H9 (cell line): ENCODE data around the gene VSIR. TPM values are rescaled to one million over a fixed set of nuclear protein-coding genes. Genes with fewer than 3 reads are reported as not detected.

ENCODE experiments used
- DNase-seq: peaks from one replicate; pipeline ENCODE4 v3.0.0-alpha.2; 2017
- H2AFZ ChIP-seq: one replicate; pipeline ENCODE4 v1.6.1; 2013; ENCODE audit warnings: mild to moderate bottlenecking, low read length, control low read depth, moderate library complexity
- H2AK5ac ChIP-seq: 2 replicates; pipeline ENCODE4 v1.6.1; 2013; ENCODE audit warnings: low read length, control low read depth, mixed read lengths; ENCODE audit not compliant: insufficient read length
- H2BK120ac ChIP-seq: one replicate; pipeline ENCODE4 v1.6.1; 2013; ENCODE audit warnings: low read depth, mild to moderate bottlenecking, low read length, control low read depth, inconsistent platforms; ENCODE audit not compliant: poor library complexity, severe bottlenecking
- H2BK12ac ChIP-seq: 2 replicates; pipeline ENCODE4 v1.6.1; 2013; ENCODE audit warnings: low read length, control low read depth, mixed read lengths, low read depth; ENCODE audit not compliant: insufficient read length
- H2BK15ac ChIP-seq: 2 replicates; pipeline ENCODE4 v1.6.1; 2013; ENCODE audit warnings: low read depth, low read length, control low read depth
- H2BK20ac ChIP-seq: one replicate; pipeline ENCODE4 v1.6.1; 2013; ENCODE audit warnings: low read depth, mild to moderate bottlenecking, low read length, control low read depth, inconsistent platforms; ENCODE audit not compliant: poor library complexity, severe bottlenecking
- H2BK5ac ChIP-seq: 2 replicates; pipeline ENCODE4 v1.6.1; 2013; ENCODE audit warnings: low read length, control low read depth, mixed read lengths; ENCODE audit not compliant: insufficient read length
- H3K14ac ChIP-seq: 2 replicates; pipeline ENCODE4 v1.6.1; 2013; ENCODE audit warnings: low read length, control low read depth; ENCODE audit not compliant: insufficient read depth
- H3K18ac ChIP-seq: 2 replicates; pipeline ENCODE4 v1.6.1; 2013; ENCODE audit warnings: low read depth, mild to moderate bottlenecking, mixed read lengths, low read length, control low read depth; ENCODE audit not compliant: insufficient read length
- H3K23ac ChIP-seq: 2 replicates; pipeline ENCODE4 v1.6.1; 2013; ENCODE audit warnings: low read length, control low read depth, mixed read lengths, low read depth; ENCODE audit not compliant: insufficient read length
- H3K23me2 ChIP-seq: 2 replicates; pipeline ENCODE4 v1.6.1; 2013; ENCODE audit warnings: low read depth, mild to moderate bottlenecking, mixed read lengths, low read length, control low read depth; ENCODE audit not compliant: insufficient read length, poor library complexity, severe bottlenecking
- H3K27ac ChIP-seq: 2 replicates; pipeline ENCODE4 v1.5.1; 2013; ENCODE audit warnings: low read length, control low read depth, mixed read lengths, low read depth; ENCODE audit not compliant: insufficient read length
- H3K27me3 ChIP-seq: 2 replicates; pipeline ENCODE4 v1.6.1; 2013; ENCODE audit warnings: low read length, control low read depth, inconsistent platforms; ENCODE audit not compliant: insufficient read depth
- H3K4ac ChIP-seq: 2 replicates; pipeline ENCODE4 v1.6.1; 2013; ENCODE audit warnings: low read depth, mild to moderate bottlenecking, control low read depth, inconsistent platforms, low read length, moderate library complexity
- H3K4me1 ChIP-seq: 2 replicates; pipeline ENCODE4 v1.6.1; 2013; ENCODE audit warnings: low read length, control low read depth, inconsistent platforms; ENCODE audit not compliant: insufficient read depth
- H3K4me2 ChIP-seq: 2 replicates; pipeline ENCODE4 v1.6.1; 2013; ENCODE audit warnings: low read length, control low read depth, mixed read lengths; ENCODE audit not compliant: insufficient read length, insufficient read depth
- H3K56ac ChIP-seq: 2 replicates; pipeline ENCODE4 v1.6.1; 2013; ENCODE audit warnings: low read depth, mild to moderate bottlenecking, mixed read lengths, low read length, control low read depth; ENCODE audit not compliant: insufficient read length
- H3K79me1 ChIP-seq: 2 replicates; pipeline ENCODE4 v1.6.1; 2013; ENCODE audit warnings: low read depth, mild to moderate bottlenecking, moderate library complexity, low read length, control low read depth, inconsistent platforms; ENCODE audit not compliant: insufficient read depth, poor library complexity, severe bottlenecking
- H3K79me2 ChIP-seq: 2 replicates; pipeline ENCODE4 v1.6.1; 2013; ENCODE audit warnings: low read length, control low read depth, inconsistent platforms; ENCODE audit not compliant: insufficient read depth
- H3K9ac ChIP-seq: 2 replicates; pipeline ENCODE4 v1.6.1; 2013; ENCODE audit warnings: low read length, control low read depth, mixed read lengths; ENCODE audit not compliant: insufficient read length; ENCODE audit errors: extremely low read depth
- H3K9me3 ChIP-seq: one replicate; pipeline ENCODE4 v1.6.1; 2013; ENCODE audit warnings: low read depth, low read length, inconsistent platforms; ENCODE audit not compliant: control insufficient read depth
- H3T11ph ChIP-seq: one replicate; pipeline ENCODE4 v1.6.1; 2013; ENCODE audit warnings: mild to moderate bottlenecking, low read length, control low read depth, inconsistent platforms
- H4K20me1 ChIP-seq: one replicate; pipeline ENCODE4 v1.6.1; 2013; ENCODE audit not compliant: control insufficient read depth, insufficient read length, insufficient read depth
- H4K5ac ChIP-seq: 2 replicates; pipeline ENCODE4 v1.6.1; 2013; ENCODE audit warnings: low read depth, mild to moderate bottlenecking, mixed read lengths, low read length, control low read depth; ENCODE audit not compliant: insufficient read length
- H4K8ac ChIP-seq: replicated peaks from 2 replicates; pipeline ENCODE4 v1.6.1; 2013; ENCODE audit warnings: low read length, control low read depth, mixed read lengths, low read depth; ENCODE audit not compliant: insufficient read length
- H4K91ac ChIP-seq: 2 replicates; pipeline ENCODE4 v1.6.1; 2013; ENCODE audit warnings: low read depth, mild to moderate bottlenecking, moderate library complexity, mixed read lengths, low read length, control low read depth; ENCODE audit not compliant: insufficient read length
- H3K27ac Mint-ChIP-seq, 3 experiments: 2 replicates in 2 of 3; 3 replicates in 1 of 3; pipeline ENCODE4 v1.8.0; 2020 to 2021; ENCODE audit warnings: mixed read lengths in 3 of 3, mild to moderate bottlenecking in 1 of 3, moderate library complexity in 1 of 3
- H3K27me3 Mint-ChIP-seq: 2 replicates; pipeline ENCODE4 v1.8.0; 2021; ENCODE audit warnings: low read depth, mild to moderate bottlenecking, moderate library complexity, mixed read lengths
- H3K36me3 Mint-ChIP-seq, 3 experiments: 2 replicates in 2 of 3; 3 replicates in 1 of 3; pipeline ENCODE4 v1.8.0; 2020 to 2021; ENCODE audit warnings: low read depth in 3 of 3, mixed read lengths in 3 of 3; ENCODE audit not compliant: insufficient read depth in 1 of 3
- H3K4me1 Mint-ChIP-seq, 2 experiments: 2 replicates each; pipeline ENCODE4 v1.8.0; 2020; ENCODE audit warnings: mixed read lengths in 2 of 2
- H3K4me3 Mint-ChIP-seq, 2 experiments: 2 replicates in 1 of 2; 3 replicates in 1 of 2; pipeline ENCODE4 v1.8.0; 2020 to 2021; ENCODE audit warnings: mild to moderate bottlenecking in 2 of 2, mixed read lengths in 2 of 2, moderate library complexity in 1 of 2
- H3K9me3 Mint-ChIP-seq, 2 experiments: 2 replicates in 1 of 2; 3 replicates in 1 of 2; pipeline ENCODE4 v1.8.0; 2020; ENCODE audit warnings: mild to moderate bottlenecking in 2 of 2, mixed read lengths in 2 of 2, moderate library complexity in 1 of 2
- CTCF ChIP-seq: fragments of 200-600 bp; sonication (generic); conservative IDR thresholded peaks from 3 replicates; pipeline ENCODE4 v1.8.0; 2021; ENCODE audit warnings: antibody characterized with exemption, mild to moderate bottlenecking
- WGBS: extraction: QIAGEN DNeasy Blood & Tissue Kit; methylation state at CpG from one replicate; pipeline ENCODE4 v1.1.7; 2013; ENCODE audit warnings: missing lambda C conversion rate, low lambda C conversion rate, mixed read lengths; ENCODE audit not compliant: insufficient read length; ENCODE audit errors: extremely low coverage; 5-methylcytosine and 5-hydroxymethylcytosine counted together
- total RNA-seq: library from RNA; stranded (reverse); gene quantifications from 2 replicates; pipeline ENCODE4 v1.2.1, GENCODE V29; 2021

VSIR gene
- total RNA-seq, 1 experiment from 2014 or later = 0.11 TPM

DNA sequence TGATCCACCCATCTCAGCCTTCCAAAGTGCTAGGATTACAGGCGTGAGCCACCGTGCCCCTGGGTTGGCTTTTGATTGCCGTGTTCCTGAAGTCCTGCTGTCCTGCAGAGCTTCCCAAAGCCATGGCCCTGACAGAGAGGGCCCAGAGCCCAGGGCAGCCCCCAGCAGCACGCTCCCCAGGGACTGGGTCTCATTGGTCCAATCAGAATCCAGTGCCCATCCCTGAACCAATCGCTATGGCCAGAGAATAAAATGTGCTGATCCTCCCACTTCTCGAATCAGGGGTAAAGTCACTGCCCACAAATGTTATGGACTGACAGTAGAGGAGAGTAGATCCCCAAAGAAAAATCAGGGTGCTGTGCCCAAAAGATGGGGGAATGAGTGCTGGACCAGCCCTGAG is 48.8 kb downstream of the VSIR start:
- no peaks in the 10 kb centered on the region; the same call in 1 of the 2 replicates for H3K27me3 ChIP-seq
- Mint-ChIP-seq H3K27ac (no peak overlapping the region), H3K36me3 (no peaks in the 10 kb centered on the region; a peak in 1 of 7 replicates), H3K4me1 (peaks cover 6 to 20% of the 10 kb centered on the region in 2 experiments; a peak in 3 of 4 replicates), H3K4me3 (no peak overlapping the region), H3K27me3 (peaks cover 23% of the 10 kb centered on the region), H3K9me3 (no peaks in the 10 kb centered on the region)
- H2BK12ac ChIP-seq = no peak overlapping the region
- no peak overlapping the region for H2BK5ac ChIP-seq
- no peak overlapping the region for H2BK20ac ChIP-seq
- no CpG with 5 or more reads among the region's 6 CpGs for WGBS
- H2AK5ac ChIP-seq = no peak overlapping the region
- H3K23me2 ChIP-seq = no peaks in the 10 kb centered on the region
- H3K4me2 ChIP-seq = no peak overlapping the region
- H2AFZ ChIP-seq = no peak overlapping the region
- H3K18ac ChIP-seq = no peak overlapping the region
- H3K79me1 ChIP-seq = no peaks in the 10 kb centered on the region
- no peak overlapping the region for H3T11ph ChIP-seq
- no peak for TF ChIP-seq CTCF
- no peak overlapping the region for H3K9ac ChIP-seq
- no peak overlapping the region for H3K56ac ChIP-seq
- no peak overlapping the region for H3K27ac ChIP-seq
- no peak overlapping the region for H2BK120ac ChIP-seq
- H3K9me3 ChIP-seq = no peaks in the 10 kb centered on the region
- H3K4me1 ChIP-seq = no peaks in the 10 kb centered on the region
- H4K91ac ChIP-seq = no peak overlapping the region
- H4K20me1 ChIP-seq = no peaks in the 10 kb centered on the region
- H2BK15ac ChIP-seq = no peak overlapping the region
- H3K14ac ChIP-seq = no peak overlapping the region
- DNase-seq = no peak
- no peaks in the 10 kb centered on the region for H3K79me2 ChIP-seq
- no peak overlapping the region for H3K4ac ChIP-seq
- no peak overlapping the region for H4K8ac ChIP-seq
- H3K23ac ChIP-seq = no peak overlapping the region
- H4K5ac ChIP-seq = no peak overlapping the region
